Caco-2 (cell line): ENCODE data around the gene ANKFY1. TPM values are rescaled to one million over a fixed set of nuclear protein-coding genes. Genes with fewer than 3 reads are reported as not detected.

ENCODE experiments used
- BruUV-seq: library from RNA; stranded (reverse); fragments of 400-500 nt; replicated peaks from 2 replicates; lab custom pipeline; 2021; lab: Mats Ljungman, UMichigan
- CTCF ChIA-PET: fragments of 300-600 bp; sonication (Branson Sonifier 250); formaldehyde crosslinking; loops from one replicate; lab custom pipeline; 2022; ENCODE audit warnings: antibody characterized with exemption; lab: Charles Lee
- POLR2A ChIA-PET: fragments of 300-600 bp; sonication (Branson Sonifier 250); formaldehyde crosslinking; loops from one replicate; lab custom pipeline; 2022; ENCODE audit warnings: antibody characterized with exemption; lab: Charles Lee
- DNase-seq, 2 experiments: peaks; one replicate each; pipeline versions ENCODE4 v3.0.0 to v3.0.0-alpha.2; 2020 to 2022
- H3K27me3 ChIP-seq: replicated peaks from 2 replicates; pipeline ENCODE4 v1.6.0; 2011; ENCODE audit warnings: low read length; ENCODE audit not compliant: control insufficient read depth, insufficient read depth
- H3K36me3 ChIP-seq: 2 replicates; pipeline ENCODE4 v1.5.1; 2011; ENCODE audit warnings: low read length; ENCODE audit not compliant: control insufficient read depth, insufficient read depth
- H3K4me1 ChIP-seq: fragments of 250-450 bp; sonication (Bioruptor Pico); 2 replicates; pipeline ENCODE4 v1.5.1; 2020; ENCODE audit warnings: mild to moderate bottlenecking
- H3K4me3 ChIP-seq: 2 replicates; pipeline ENCODE4 v1.5.1; 2011; ENCODE audit warnings: low read depth, mild to moderate bottlenecking, control low read depth, low read length
- H3K9me3 ChIP-seq: fragments of 250-450 bp; sonication (Bioruptor Pico); 2 replicates; pipeline ENCODE4 v1.5.1; 2020; ENCODE audit warnings: mild to moderate bottlenecking, moderate library complexity
- H3K27ac Mint-ChIP-seq: one replicate; pipeline ENCODE4 v1.8.0; 2022; ENCODE audit warnings: mixed read lengths; ENCODE audit not compliant: unreplicated experiment
- H3K27me3 Mint-ChIP-seq: one replicate; pipeline ENCODE4 v1.8.0; 2022; ENCODE audit warnings: mixed read lengths; ENCODE audit not compliant: insufficient read depth, unreplicated experiment
- H3K36me3 Mint-ChIP-seq: one replicate; pipeline ENCODE4 v1.8.0; 2022; ENCODE audit warnings: mild to moderate bottlenecking, mixed read lengths; ENCODE audit not compliant: insufficient read depth, unreplicated experiment
- H3K4me1 Mint-ChIP-seq: one replicate; pipeline ENCODE4 v1.8.0; 2022; ENCODE audit warnings: low read depth, mixed read lengths; ENCODE audit not compliant: unreplicated experiment
- H3K4me3 Mint-ChIP-seq: one replicate; pipeline ENCODE4 v1.8.0; 2022; ENCODE audit warnings: mild to moderate bottlenecking, moderate library complexity, mixed read lengths; ENCODE audit not compliant: unreplicated experiment
- H3K9me3 Mint-ChIP-seq: one replicate; pipeline ENCODE4 v1.8.0; 2022; ENCODE audit warnings: mixed read lengths; ENCODE audit not compliant: unreplicated experiment
- intact Hi-C: fragments of 100-400 bp; cut with micrococcal nuclease; formaldehyde crosslinking; loops from one replicate; pipeline ENCODE4 v1.10.0; 2022; ENCODE audit not compliant: unreplicated experiment
- total RNA-seq: library from RNA; stranded (reverse); gene quantifications from 2 replicates; pipeline ENCODE4 v1.2.3, GENCODE V29; 2022
- TF ChIP-seq, protein P1 (sequence below), 2 experiments: fragments of 200-600 bp in 1 of 2; IDR thresholded peaks; 1 replicate in 1 of 2; 2 replicates in 1 of 2; pipeline versions ENCODE4 v1.5.1 to v1.8.0; 2011 to 2022; ENCODE audit warnings: antibody characterized with exemption in 1 of 2, control low read depth in 1 of 2, inconsistent platforms in 1 of 2, low read depth in 1 of 2, low read length in 1 of 2, mild to moderate bottlenecking in 1 of 2, moderate library complexity in 1 of 2; ENCODE audit not compliant: insufficient read depth in 1 of 2, severe bottlenecking in 1 of 2, unreplicated experiment in 1 of 2

Gene ANKFY1
- total RNA-seq, 1 experiment from 2014 or later: 25.0 TPM

DNA sequence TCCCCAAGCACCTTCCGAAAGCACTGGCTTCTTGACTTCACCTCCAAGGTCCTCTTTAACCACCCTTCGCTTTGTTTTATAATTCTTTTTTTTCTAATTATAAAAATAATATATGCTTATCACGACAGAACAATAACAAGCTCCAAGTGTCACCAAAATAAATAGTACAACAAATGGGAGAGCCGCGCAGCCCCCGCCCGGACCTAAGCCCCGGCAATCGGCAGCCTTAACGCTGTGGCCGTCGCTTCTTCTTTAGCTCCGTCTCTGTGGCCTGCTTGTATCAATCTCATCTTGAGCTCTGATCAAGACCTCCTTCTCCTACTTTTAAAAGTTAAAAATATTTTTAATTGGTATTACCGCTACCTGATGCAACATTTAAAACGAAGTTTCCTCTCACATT lies 78.1 kb downstream of the ANKFY1 start:
- Histone ChIP-seq H3K4me1 (no peaks in the 10 kb centered on the region), H3K9me3 (no peaks in the 10 kb centered on the region), H3K4me3 (no peak overlapping the region), H3K36me3 (no peaks in the 10 kb centered on the region), H3K27me3 (no peaks in the 10 kb centered on the region)
- CTCF ChIA-PET: no interaction called here
- no peaks in the 10 kb centered on the region for H3K9me3 Mint-ChIP-seq
- POLR2A ChIA-PET: no interaction called here
- no peak overlapping the region for H3K27ac Mint-ChIP-seq
- H3K27me3 Mint-ChIP-seq: no peaks in the 10 kb centered on the region
- H3K36me3 Mint-ChIP-seq: peaks cover 25% of the 10 kb centered on the region
- BruUV-seq: no TSS peak
- TF ChIP-seq, protein P1, sequence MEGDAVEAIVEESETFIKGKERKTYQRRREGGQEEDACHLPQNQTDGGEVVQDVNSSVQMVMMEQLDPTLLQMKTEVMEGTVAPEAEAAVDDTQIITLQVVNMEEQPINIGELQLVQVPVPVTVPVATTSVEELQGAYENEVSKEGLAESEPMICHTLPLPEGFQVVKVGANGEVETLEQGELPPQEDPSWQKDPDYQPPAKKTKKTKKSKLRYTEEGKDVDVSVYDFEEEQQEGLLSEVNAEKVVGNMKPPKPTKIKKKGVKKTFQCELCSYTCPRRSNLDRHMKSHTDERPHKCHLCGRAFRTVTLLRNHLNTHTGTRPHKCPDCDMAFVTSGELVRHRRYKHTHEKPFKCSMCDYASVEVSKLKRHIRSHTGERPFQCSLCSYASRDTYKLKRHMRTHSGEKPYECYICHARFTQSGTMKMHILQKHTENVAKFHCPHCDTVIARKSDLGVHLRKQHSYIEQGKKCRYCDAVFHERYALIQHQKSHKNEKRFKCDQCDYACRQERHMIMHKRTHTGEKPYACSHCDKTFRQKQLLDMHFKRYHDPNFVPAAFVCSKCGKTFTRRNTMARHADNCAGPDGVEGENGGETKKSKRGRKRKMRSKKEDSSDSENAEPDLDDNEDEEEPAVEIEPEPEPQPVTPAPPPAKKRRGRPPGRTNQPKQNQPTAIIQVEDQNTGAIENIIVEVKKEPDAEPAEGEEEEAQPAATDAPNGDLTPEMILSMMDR (IDR thresholded peaks at IDR 0.05; ENCODE audit: insufficient read depth in 1 of 2, low read depth in 1 of 2, low read length in 1 of 2, severe bottlenecking in 1 of 2, unreplicated experiment in 1 of 2): no peak
- no peaks in the 10 kb centered on the region for H3K4me1 Mint-ChIP-seq
- intact Hi-C loops: no loop called here
- H3K4me3 Mint-ChIP-seq: no peak overlapping the region
- no peak for DNase-seq

DNA sequence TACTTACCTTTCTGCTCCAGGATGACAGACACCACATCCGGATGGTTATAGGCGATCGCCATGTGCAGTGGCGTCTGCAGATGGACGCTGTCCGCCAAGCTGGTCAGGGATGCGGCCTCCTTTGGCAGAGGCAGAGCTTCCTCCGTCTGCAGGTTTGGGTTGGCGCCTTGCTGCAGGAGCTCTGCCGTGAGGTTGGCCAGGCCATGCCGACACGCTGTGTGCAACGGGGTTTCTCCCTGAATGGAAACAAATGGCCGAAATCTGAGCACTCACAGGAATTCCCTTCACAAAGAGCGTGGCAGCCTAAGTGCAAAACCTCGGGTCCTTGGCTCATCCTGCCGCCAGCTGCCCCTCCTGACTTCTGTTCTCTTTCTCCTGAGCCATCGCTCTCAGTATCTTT lies 79.0 kb downstream of the ANKFY1 start:
- CTCF ChIA-PET: no interaction called here
- H3K9me3 Mint-ChIP-seq: no peaks in the 10 kb centered on the region
- intact Hi-C loops: no loop called here
- no peaks in the 10 kb centered on the region for H3K4me1 Mint-ChIP-seq
- POLR2A ChIA-PET: no interaction called here
- Histone ChIP-seq H3K4me1 (no peaks in the 10 kb centered on the region), H3K36me3 (no peaks in the 10 kb centered on the region), H3K9me3 (no peaks in the 10 kb centered on the region), H3K4me3 (no peak overlapping the region), H3K27me3 (no peaks in the 10 kb centered on the region)
- no peak overlapping the region for H3K27ac Mint-ChIP-seq
- no peak overlapping the region for H3K4me3 Mint-ChIP-seq
- peaks cover 32% of the 10 kb centered on the region for H3K36me3 Mint-ChIP-seq
- no peaks in the 10 kb centered on the region for H3K27me3 Mint-ChIP-seq
- no TSS peak for BruUV-seq
- no peak for DNase-seq
- TF ChIP-seq, protein P1 (IDR thresholded peaks at IDR 0.05; ENCODE audit: insufficient read depth in 1 of 2, low read depth in 1 of 2, low read length in 1 of 2, severe bottlenecking in 1 of 2, unreplicated experiment in 1 of 2): no peak

DNA sequence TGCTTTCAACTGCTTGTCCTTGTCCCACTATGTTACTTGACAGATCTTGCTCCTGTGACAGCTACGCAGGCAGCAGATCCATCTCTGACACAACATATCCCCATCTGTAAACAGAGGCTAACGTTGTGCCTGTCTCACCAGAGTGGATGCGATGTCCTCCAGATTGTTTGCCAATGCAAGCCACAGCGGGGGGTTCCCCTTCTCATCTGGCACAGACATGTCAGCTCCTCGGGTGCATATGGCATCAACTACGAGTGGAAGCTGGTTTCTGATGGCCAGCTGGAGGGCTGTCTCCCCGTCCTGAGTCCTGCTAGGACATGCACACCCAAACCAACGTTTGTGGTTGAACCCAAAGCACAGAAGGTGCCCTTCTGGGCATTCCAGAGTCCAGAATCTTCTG lies 81.7 kb downstream of the ANKFY1 start:
- H3K4me3 Mint-ChIP-seq: no peak overlapping the region
- POLR2A ChIA-PET: no interaction called here
- BruUV-seq: no TSS peak

More for the DNA sequence above, 81.7 kb downstream of the ANKFY1 start:
- H3K27me3 Mint-ChIP-seq: no peaks in the 10 kb centered on the region
- no peak overlapping the region for H3K27ac Mint-ChIP-seq
- H3K36me3 ChIP-seq: no peaks in the 10 kb centered on the region; the same call in 1 of the 2 replicates
- no peaks in the 10 kb centered on the region for H3K9me3 Mint-ChIP-seq
- no peaks in the 10 kb centered on the region for H3K4me1 Mint-ChIP-seq
- peaks cover 40% of the 10 kb centered on the region for H3K36me3 Mint-ChIP-seq
- no peaks in the 10 kb centered on the region for H3K27me3 ChIP-seq
- H3K9me3 ChIP-seq: no peaks in the 10 kb centered on the region
- TF ChIP-seq, protein P1 (IDR thresholded peaks at IDR 0.05; ENCODE audit: insufficient read depth in 1 of 2, low read depth in 1 of 2, low read length in 1 of 2, severe bottlenecking in 1 of 2, unreplicated experiment in 1 of 2): no peak
- H3K4me3 ChIP-seq: no peak overlapping the region
- intact Hi-C loops: no loop called here
- no peaks in the 10 kb centered on the region for H3K4me1 ChIP-seq
- no peak for DNase-seq
- CTCF ChIA-PET: no interaction called here
